ENCODE results near the gene FMN1. TPM values are rescaled to one million over a fixed set of nuclear protein-coding genes. Genes with fewer than 3 reads are reported as not detected.

The FMN1 gene
- total RNA-seq, 4 donors from 2014 or later: 12.6 to 52.2 (median 20.1) TPM

DNA sequence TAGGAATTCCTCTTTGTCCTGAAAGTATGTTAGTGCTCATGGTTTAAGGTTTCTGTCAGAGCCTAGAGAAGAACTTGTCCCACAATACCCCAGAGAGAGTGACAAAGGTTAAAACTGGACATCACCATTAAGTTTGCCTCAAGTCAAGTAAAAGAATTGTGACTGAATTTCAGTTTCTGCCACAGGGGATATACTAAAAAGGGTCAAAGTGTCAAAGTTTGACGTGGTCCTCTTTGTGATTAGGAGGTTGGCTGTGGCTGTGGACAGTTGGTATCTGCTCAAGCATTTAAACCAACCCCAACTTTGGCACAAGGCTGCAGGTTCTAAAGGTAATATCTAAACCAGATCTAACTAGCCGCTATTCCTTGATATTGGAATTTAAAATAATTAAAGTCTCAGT lies 26.1 kb downstream of the FMN1 start:
- DNase-seq (ENCODE audit: low spot score in 2 of 2): no peak
- TF ChIP-seq POLR2A (IDR thresholded peaks at IDR 0.05): no peak
- TF ChIP-seq, protein P1, sequence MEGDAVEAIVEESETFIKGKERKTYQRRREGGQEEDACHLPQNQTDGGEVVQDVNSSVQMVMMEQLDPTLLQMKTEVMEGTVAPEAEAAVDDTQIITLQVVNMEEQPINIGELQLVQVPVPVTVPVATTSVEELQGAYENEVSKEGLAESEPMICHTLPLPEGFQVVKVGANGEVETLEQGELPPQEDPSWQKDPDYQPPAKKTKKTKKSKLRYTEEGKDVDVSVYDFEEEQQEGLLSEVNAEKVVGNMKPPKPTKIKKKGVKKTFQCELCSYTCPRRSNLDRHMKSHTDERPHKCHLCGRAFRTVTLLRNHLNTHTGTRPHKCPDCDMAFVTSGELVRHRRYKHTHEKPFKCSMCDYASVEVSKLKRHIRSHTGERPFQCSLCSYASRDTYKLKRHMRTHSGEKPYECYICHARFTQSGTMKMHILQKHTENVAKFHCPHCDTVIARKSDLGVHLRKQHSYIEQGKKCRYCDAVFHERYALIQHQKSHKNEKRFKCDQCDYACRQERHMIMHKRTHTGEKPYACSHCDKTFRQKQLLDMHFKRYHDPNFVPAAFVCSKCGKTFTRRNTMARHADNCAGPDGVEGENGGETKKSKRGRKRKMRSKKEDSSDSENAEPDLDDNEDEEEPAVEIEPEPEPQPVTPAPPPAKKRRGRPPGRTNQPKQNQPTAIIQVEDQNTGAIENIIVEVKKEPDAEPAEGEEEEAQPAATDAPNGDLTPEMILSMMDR (IDR thresholded peaks at IDR 0.05): no peak
- WGBS, 2 donors: 70 to 73% methylated on average over 2 of the region's 2 CpGs
- intact Hi-C loops (cut with DNase I; ENCODE audit: low total_unique reads): no loop called here
- no peak overlapping the region for H3K4me3 ChIP-seq (ENCODE audit: low read depth, poor library complexity, severe bottlenecking)

DNA sequence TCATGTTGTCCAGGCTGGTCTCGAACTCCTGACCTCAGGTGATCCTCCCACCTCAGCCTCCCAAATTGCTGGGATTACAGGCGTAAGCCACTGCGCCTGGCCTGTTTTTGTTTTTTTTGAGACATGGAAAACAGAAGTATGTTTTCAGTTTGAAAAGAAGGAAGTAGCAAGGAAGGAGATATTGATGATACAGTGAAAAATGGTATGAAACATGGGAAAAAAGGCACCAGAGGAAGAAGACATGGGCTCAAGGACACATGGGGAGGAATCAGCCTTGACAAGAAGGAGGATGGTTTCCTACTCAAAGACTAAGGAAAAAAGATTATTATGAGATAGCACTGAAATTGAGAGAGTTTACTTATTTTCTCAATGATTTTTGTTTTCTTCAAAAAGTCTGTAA lies 30.7 kb downstream of the FMN1 start:
- H3K4me3 ChIP-seq (ENCODE audit: low read depth, poor library complexity, severe bottlenecking): no peak overlapping the region
- 92 to 95% methylated on average over 3 of the region's 3 CpGs for WGBS, 2 donors
- TF ChIP-seq, protein P1 (IDR thresholded peaks at IDR 0.05): no peak
- no peak for DNase-seq (ENCODE audit: low spot score in 2 of 2)
- intact Hi-C loops (cut with DNase I; ENCODE audit: low total_unique reads): no loop called here

DNA sequence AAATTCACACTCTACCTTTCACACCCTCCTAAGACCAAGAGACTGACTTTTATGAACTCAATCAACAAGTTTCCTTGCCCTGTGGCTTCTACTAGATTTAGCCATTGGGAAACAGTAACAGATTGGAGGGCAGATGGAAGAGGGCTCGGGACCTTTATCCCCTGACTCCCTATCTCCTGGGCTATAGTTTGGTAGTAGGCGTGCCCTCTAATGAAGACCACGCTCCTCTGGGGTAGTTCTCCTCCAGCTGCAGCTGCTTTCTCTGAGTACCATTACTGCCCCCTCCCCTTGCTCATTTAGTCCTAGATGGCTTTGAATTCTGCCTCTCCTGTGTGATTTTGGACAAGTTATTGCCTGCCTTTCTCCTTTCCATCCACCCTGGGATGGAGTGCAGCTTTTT lies 33.3 kb downstream of the FMN1 start:
- intact Hi-C loops (cut with DNase I; ENCODE audit: low total_unique reads): no loop called here
- 87 to 95% methylated on average over 3 of the region's 3 CpGs for WGBS, 2 donors
- TF ChIP-seq, protein P1 (IDR thresholded peaks at IDR 0.05): no peak
- TF ChIP-seq POLR2A (IDR thresholded peaks at IDR 0.05): no peak
- DNase-seq (ENCODE audit: low spot score in 2 of 2): no peak
- no peak overlapping the region for H3K4me3 ChIP-seq (ENCODE audit: low read depth, poor library complexity, severe bottlenecking)

DNA sequence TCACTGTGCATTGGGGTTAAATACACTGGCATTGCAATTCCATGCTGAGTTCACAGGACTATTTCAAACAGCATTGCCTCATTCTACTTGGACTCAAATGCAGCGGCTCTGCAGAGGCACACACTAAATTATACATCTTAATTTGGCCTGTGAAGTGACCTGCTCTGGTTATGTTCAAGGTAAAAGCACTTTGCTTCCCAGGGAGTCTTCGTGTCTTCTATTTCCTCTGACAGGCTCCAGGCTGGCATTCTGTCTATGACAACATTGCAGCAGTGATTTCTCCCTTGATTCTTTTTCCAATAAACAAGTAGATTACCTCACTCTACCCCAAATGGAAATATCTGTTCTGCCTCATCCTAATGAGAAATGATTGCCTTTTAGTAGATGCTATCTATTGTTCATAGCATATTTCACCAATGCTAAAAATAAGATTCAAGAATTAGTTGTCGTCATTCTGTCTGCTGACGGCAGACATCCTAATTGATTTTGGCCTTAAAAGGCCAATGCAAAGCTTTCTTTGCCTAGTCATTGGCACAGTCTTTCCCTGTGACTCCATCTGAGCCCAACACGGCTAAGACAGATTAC lies 33.8 kb downstream of the FMN1 start:
- H3K4me3 ChIP-seq (ENCODE audit: low read depth, poor library complexity, severe bottlenecking): no peak overlapping the region
- intact Hi-C loops (cut with DNase I; ENCODE audit: low total_unique reads): no loop called here
- DNase-seq (ENCODE audit: low spot score in 2 of 2): no peak
- WGBS, 2 donors: 57 to 70% methylated on average over 5 of the region's 5 CpGs
- TF ChIP-seq POLR2A (IDR thresholded peaks at IDR 0.05): no peak
- TF ChIP-seq, protein P1 (IDR thresholded peaks at IDR 0.05): no peak

DNA sequence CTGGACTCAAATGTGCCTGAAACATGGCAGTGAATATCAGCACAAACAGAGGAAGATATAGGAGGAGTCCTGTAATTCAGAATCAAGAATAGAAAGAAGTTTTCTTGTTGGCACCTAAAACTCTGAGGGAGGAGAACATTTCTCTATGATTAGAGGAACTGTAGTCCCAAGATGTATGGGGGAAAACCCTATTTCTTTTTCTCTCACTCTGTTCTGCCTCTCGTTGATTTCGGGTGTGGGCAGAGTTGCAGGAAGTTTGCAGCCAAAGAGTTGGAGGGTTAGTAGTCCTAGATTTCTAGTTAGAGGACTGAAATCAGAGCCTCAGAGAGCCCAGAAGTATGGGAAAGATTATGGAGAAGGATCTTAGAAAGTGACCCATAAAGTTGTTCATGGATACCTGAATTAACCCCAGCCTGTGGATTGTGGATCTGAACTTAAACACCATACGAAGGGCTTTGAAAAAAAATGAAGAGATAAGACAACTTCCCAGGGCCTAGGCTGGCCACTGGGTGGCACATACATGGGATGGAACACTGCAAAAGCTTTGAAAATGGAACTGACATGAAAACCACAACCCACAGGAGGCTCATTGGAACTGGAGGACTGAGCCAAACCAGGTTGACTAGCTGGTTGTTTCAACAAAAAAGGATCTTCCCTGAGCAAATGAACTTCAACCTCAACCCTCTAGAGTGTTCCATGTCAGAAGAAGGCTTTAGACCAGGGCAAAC lies 34.6 kb downstream of the FMN1 start:
- 54 to 61% methylated on average over 3 of the region's 3 CpGs for WGBS, 2 donors
- intact Hi-C loops (cut with DNase I; ENCODE audit: low total_unique reads): no loop called here
- TF ChIP-seq, protein P1 (IDR thresholded peaks at IDR 0.05): no peak
- TF ChIP-seq POLR2A (IDR thresholded peaks at IDR 0.05): no peak
- no peak overlapping the region for H3K4me3 ChIP-seq (ENCODE audit: low read depth, poor library complexity, severe bottlenecking)
- no peak for DNase-seq (ENCODE audit: low spot score in 2 of 2)
